ENCODE data around the gene ALK.

ALK gene

GRCh38 chr2:29394981-29395350 lies 526.4 kb downstream of the ALK start:
- no peak for DNase-seq (ENCODE audit: low spot score)
- TF ChIP-seq, protein P1, sequence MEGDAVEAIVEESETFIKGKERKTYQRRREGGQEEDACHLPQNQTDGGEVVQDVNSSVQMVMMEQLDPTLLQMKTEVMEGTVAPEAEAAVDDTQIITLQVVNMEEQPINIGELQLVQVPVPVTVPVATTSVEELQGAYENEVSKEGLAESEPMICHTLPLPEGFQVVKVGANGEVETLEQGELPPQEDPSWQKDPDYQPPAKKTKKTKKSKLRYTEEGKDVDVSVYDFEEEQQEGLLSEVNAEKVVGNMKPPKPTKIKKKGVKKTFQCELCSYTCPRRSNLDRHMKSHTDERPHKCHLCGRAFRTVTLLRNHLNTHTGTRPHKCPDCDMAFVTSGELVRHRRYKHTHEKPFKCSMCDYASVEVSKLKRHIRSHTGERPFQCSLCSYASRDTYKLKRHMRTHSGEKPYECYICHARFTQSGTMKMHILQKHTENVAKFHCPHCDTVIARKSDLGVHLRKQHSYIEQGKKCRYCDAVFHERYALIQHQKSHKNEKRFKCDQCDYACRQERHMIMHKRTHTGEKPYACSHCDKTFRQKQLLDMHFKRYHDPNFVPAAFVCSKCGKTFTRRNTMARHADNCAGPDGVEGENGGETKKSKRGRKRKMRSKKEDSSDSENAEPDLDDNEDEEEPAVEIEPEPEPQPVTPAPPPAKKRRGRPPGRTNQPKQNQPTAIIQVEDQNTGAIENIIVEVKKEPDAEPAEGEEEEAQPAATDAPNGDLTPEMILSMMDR (IDR thresholded peaks at IDR 0.05; ENCODE audit: extremely low read depth, missing control alignments): no peak

GRCh38 chr2:29394311-29394980 lies 526.9 kb downstream of the ALK start:
- no peak for DNase-seq (ENCODE audit: low spot score)
- TF ChIP-seq, protein P1 (IDR thresholded peaks at IDR 0.05; ENCODE audit: extremely low read depth, missing control alignments): no peak

GRCh38 chr2:29393676-29394075 lies 527.7 kb downstream of the ALK start:
- TF ChIP-seq, protein P1 (IDR thresholded peaks at IDR 0.05; ENCODE audit: extremely low read depth, missing control alignments): no peak
- no peak for DNase-seq (ENCODE audit: low spot score)

- DNase-seq (ENCODE audit: low spot score): no peak
- TF ChIP-seq, protein P1 (IDR thresholded peaks at IDR 0.05; ENCODE audit: extremely low read depth, missing control alignments): no peak
These were observed 528.6 kb downstream of the ALK start for GRCh38 chr2:29392774-29393173.

- TF ChIP-seq, protein P1 (IDR thresholded peaks at IDR 0.05; ENCODE audit: extremely low read depth, missing control alignments): no peak
These were observed 531.2 kb downstream of the ALK start for GRCh38 chr2:29390136-29390535.

GRCh38 chr2:29389686-29390085 lies 531.7 kb downstream of the ALK start:
- no peak for DNase-seq (ENCODE audit: low spot score)

More at GRCh38 chr2:29390136-29390535, 531.2 kb downstream of the ALK start:
- DNase-seq (ENCODE audit: low spot score): no peak

GRCh38 chr2:29388071-29388470 lies 533.3 kb downstream of the ALK start:
- DNase-seq (ENCODE audit: low spot score): no peak
- TF ChIP-seq, protein P1 (IDR thresholded peaks at IDR 0.05; ENCODE audit: extremely low read depth, missing control alignments): no peak

More at GRCh38 chr2:29389686-29390085, 531.7 kb downstream of the ALK start:
- TF ChIP-seq, protein P1 (IDR thresholded peaks at IDR 0.05; ENCODE audit: extremely low read depth, missing control alignments): no peak

Data from GM20000 (cell line).